Measurements from ENCODE around the gene HSPA12B. TPM values are rescaled to one million over a fixed set of nuclear protein-coding genes. Genes with fewer than 3 reads are reported as not detected.

Gene HSPA12B
- total RNA-seq, 1 donor from 2014 or later, result 16.7 TPM

GRCh38 chr20:3730803-3731672 lies 1.4 kb upstream of the HSPA12B start:
- DNase-seq, result no peak

- DNase-seq, result no peak
Measured at GRCh38 chr20:3731944-3732326, 550 bp upstream of the HSPA12B start.

DNA sequence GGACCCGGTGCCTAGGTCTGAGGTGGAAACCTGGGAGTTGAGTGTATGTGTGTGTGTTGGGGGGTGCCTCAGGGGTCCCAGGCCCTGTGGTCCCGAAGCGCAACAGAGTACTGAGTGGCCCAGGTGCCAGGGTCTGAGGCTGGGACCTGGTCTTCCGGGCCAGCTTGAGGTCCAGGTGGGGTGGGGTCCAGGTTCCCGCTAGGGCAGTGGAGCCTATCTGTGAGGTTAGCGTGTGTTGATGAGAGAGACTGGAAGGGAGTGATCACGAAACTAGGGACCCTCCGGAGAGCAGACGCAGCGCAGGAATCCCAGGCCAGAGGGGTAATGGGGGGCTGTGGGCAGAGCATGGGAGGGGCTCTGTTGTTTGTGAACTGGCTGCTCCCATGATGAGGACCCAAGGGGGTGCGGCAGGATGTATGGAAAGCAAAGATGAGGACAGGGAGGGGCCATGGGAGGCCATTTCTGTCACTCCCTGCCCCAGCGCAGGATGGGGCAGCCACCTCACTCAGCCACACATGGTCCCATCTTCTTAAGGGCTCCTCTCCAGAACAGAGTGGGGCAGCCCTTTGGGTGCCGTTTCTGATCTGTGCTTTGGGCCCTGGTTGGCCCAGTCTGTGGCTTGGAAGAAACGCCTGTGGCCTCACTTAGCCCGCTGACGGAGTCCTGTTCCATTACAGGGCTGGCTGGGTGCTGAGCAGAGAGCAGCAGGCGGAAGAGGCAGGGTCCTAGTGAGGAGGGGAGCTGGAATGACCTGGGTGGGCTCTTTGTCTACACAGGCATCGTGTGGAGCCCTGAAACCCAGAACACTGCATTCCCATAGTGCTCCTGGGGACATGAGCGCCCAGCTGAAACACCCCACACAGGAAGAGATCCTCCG lies 872 bp downstream of the HSPA12B start:
- DNase-seq, result no peak

DNA sequence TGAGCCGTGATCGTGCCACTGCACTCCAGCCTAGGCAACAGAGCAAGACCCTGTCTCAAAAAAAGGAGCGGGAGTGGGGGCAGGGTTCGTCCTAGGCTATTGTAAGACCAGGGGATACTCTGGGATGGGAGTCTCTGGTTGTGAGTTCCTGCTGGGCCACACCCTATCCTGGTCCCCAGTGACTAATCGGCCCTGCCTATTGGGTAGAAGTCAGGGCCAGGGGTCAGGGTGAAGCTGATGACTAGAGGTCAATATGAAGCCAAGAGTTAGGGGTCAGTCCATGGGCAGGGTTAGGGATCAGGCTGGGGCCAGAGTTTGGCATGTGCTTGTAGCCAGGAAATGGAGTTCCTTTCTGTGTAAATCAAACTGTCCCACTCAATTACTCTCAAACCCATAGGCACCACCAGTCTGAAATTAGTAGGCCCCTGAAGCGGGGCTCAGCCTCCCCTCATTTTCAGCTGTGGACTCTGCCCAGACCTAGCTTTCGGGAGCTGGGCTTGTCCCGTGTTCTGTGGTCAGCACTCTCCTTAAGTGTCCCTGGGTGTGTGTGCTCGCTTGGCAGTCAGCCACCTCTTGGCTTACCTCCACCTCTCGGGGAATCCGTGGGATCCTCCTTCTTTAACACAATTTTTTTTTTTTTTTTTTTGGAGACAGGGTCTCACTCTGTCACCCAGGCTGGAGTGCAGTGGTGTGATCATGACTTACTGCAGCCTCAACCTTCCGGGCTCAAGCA lies 1.8 kb downstream of the HSPA12B start:
- no peak for DNase-seq

DNA sequence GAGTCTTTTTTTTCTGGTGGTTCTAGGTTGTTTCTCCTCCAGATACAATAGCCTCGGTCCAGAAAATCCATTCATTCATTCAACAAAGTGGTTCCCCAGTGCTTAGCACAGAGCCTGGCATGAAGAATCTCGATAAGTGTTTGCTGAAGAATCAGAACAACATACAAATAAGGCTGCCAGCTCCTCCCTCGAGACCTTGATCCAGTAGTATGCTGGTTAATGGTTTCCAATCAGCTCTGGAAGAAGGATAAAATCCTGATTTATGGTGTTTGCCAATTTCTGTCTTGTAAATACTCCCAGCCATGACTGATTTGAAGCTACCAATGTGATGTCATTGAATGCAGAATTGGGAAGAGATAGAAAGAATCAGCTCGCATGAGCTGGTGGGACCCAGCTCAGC lies 3.3 kb downstream of the HSPA12B start:
- no peak for DNase-seq

GRCh38 chr20:3738111-3739053 lies 5.9 kb downstream of the HSPA12B start:
- DNase-seq, result no peak

- peak; percentile 73 for DNase-seq
Measured at GRCh38 chr20:3739054-3739925, 6.8 kb downstream of the HSPA12B start.

GRCh38 chr20:3739926-3740451 lies 7.5 kb downstream of the HSPA12B start:
- DNase-seq, result no peak

DNA sequence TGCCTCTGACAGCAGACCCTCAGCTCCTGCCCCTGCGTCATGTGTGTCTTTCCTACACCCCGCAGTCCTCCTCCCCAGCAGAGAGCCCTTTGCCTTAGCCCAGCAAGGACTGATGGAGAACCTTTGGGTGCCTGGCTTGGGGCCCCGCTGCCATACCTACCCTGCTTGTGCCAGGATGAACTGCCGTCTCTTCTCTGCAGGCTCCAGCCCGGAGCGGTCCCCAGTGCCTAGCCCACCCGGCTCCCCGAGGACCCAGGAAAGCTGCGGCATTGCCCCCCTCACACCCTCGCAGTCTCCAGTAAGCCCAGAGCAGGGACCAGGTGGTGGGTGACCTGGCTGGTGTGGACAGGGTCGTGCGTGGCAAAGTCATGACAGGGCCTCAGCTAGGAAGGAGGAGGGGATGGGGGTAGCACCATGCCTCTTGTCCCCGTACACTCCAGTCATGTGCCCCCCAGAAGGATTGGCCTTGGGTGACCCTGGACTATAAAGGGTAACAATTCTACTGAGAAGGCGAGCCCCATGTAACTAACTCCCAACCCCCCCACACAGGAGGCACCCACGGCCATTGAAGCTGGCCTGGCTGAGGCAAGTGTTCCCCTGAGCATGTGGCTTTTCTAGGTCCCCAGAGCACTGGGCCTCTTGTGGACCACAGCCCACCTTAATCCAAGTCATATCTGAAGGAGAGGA lies 8.3 kb downstream of the HSPA12B start:
- DNase-seq, result no peak

GRCh38 chr20:3741836-3742458 lies 9.5 kb downstream of the HSPA12B start:
- DNase-seq, result no peak

GRCh38 chr20:3743251-3743650 lies 10.8 kb downstream of the HSPA12B start:
- DNase-seq, result no peak

GRCh38 chr20:3744037-3744436 lies 11.6 kb downstream of the HSPA12B start:
- no peak for DNase-seq

- DNase-seq, result peak; percentile 39
Measured at GRCh38 chr20:3744806-3745685, 12.6 kb downstream of the HSPA12B start.

- DNase-seq, result no peak
Measured at GRCh38 chr20:3745686-3746173, 13.2 kb downstream of the HSPA12B start.

DNA sequence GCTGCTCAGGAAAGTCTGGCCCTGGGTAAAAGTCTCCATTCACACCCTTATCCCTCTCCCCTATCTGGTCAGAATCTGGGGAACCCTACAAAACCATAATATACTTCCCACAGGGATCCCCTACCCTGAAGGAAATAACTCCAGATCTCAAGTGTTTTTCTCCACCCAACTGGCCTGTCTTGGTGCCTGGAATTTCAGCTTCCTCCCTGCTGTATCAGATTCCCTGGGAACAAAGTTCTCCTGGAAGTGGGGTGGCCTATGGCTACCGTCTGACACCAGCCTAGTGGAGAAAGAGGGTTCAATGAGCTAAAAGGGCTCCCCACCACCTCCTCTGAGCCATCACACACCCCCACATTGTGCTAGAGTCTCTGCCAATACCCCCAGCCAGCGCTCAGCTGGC lies 15.0 kb downstream of the HSPA12B start:
- no peak for DNase-seq

GRCh38 chr20:3748073-3748472 lies 15.6 kb downstream of the HSPA12B start:
- DNase-seq, result no peak

GRCh38 chr20:3749087-3749688 lies 16.7 kb downstream of the HSPA12B start:
- no peak for DNase-seq
